Activated CD4-positive, alpha-beta T cell treated with anti-CD3 and anti-CD28 coated beads for 4 hours (primary cell): Measurements from ENCODE around the gene DENND6A.
"Not testable (repeated sequence)": the region's sequence is repeated elsewhere in the genome, so short reads cannot be mapped to it uniquely, and the experiment has no call there.

Experiments
- DNase-seq, 2 donors: peaks; one replicate each; pipeline ENCODE4 v3.0.0-alpha.2; 2020

DENND6A gene

GRCh38 chr3:57692133-57692395, 813 bp downstream of the DENND6A start:
- DNase-seq, result not testable (repeated sequence)

GRCh38 chr3:57691411-57692132, 1.3 kb downstream of the DENND6A start:
- no peak for DNase-seq

- no peak for DNase-seq
These were observed 3.4 kb downstream of the DENND6A start for GRCh38 chr3:57689367-57690053.

- no peak for DNase-seq
These were observed 4.6 kb downstream of the DENND6A start for GRCh38 chr3:57688291-57688690.

GRCh38 chr3:57683286-57683685, 9.6 kb downstream of the DENND6A start:
- no peak for DNase-seq

GRCh38 chr3:57682284-57682683, 10.6 kb downstream of the DENND6A start:
- DNase-seq, result no peak

GRCh38 chr3:57681691-57682090, 11.2 kb downstream of the DENND6A start:
- DNase-seq, result no peak

- no peak for DNase-seq
These were observed 12.8 kb downstream of the DENND6A start for GRCh38 chr3:57680046-57680445.

- DNase-seq, result no peak
These were observed 17.3 kb downstream of the DENND6A start for GRCh38 chr3:57675530-57675929.

GRCh38 chr3:57673156-57673555, 19.7 kb downstream of the DENND6A start:
- DNase-seq, result no peak

GRCh38 chr3:57670543-57670942, 22.3 kb downstream of the DENND6A start:
- DNase-seq, result no peak

GRCh38 chr3:57661404-57661803, 31.5 kb downstream of the DENND6A start:
- DNase-seq, result no peak

GRCh38 chr3:57659806-57660439, 33.0 kb downstream of the DENND6A start:
- no peak for DNase-seq

- DNase-seq, result no peak
These were observed 33.7 kb downstream of the DENND6A start for GRCh38 chr3:57659004-57659673.

GRCh38 chr3:57658536-57658935, 34.3 kb downstream of the DENND6A start:
- DNase-seq, result no peak

- DNase-seq, result no peak
These were observed 37.1 kb downstream of the DENND6A start for GRCh38 chr3:57655727-57656126.

- DNase-seq, result no peak
These were observed 38.6 kb downstream of the DENND6A start for GRCh38 chr3:57654267-57654666.

- no peak for DNase-seq
These were observed 40.7 kb downstream of the DENND6A start for GRCh38 chr3:57652203-57652602.

GRCh38 chr3:57647292-57647940, 45.5 kb downstream of the DENND6A start:
- DNase-seq, result no peak

- no peak for DNase-seq
These were observed 46.2 kb downstream of the DENND6A start for GRCh38 chr3:57646723-57647122.

- DNase-seq, result no peak
These were observed 48.1 kb downstream of the DENND6A start for GRCh38 chr3:57644740-57645139.

- no peak for DNase-seq
These were observed 55.5 kb downstream of the DENND6A start for GRCh38 chr3:57637391-57637790.

GRCh38 chr3:57634259-57634658, 58.6 kb downstream of the DENND6A start:
- DNase-seq, result not testable (repeated sequence)
